CD4-positive, alpha-beta memory T cell (primary cell): Measurements from ENCODE around the gene COPG2. TPM values are rescaled to one million over a fixed set of nuclear protein-coding genes. Genes with fewer than 3 reads are reported as not detected.
"Not testable (repeated sequence)": the region's sequence is repeated elsewhere in the genome, so short reads cannot be mapped to it uniquely, and the experiment has no call there.

Experiments used
- CTCF ChIA-PET: fragments of 350-600 bp; sonication (Branson Sonifier 250); formaldehyde crosslinking; loops from one replicate; lab custom pipeline; 2021; ENCODE audit warnings: inconsistent platforms; ENCODE audit not compliant: partially characterized antibody; lab: Charles Lee
- POLR2A ChIA-PET: fragments of 350-600 bp; sonication (Branson Sonifier 250); formaldehyde crosslinking; loops from one replicate; lab custom pipeline; 2021; ENCODE audit not compliant: partially characterized antibody; lab: Charles Lee
- DNase-seq, 5 donors: peaks; one replicate each; pipeline versions ENCODE4 v3.0.0 to v3.0.0-alpha.2; 2020 to 2022; ENCODE audit warnings: mixed read lengths in 1 of 5
- H3K27ac ChIP-seq: one replicate; pipeline ENCODE4 v1.7.0; 2013; ENCODE audit warnings: low read depth, low read length
- H3K27me3 ChIP-seq: 2 replicates; pipeline ENCODE4 v1.7.0; 2013; ENCODE audit warnings: mild to moderate bottlenecking, low read length, moderate library complexity; ENCODE audit not compliant: insufficient read depth
- H3K36me3 ChIP-seq: 2 replicates; pipeline ENCODE4 v1.7.0; 2013; ENCODE audit warnings: mild to moderate bottlenecking, low read length, moderate library complexity; ENCODE audit not compliant: insufficient read depth
- H3K4me1 ChIP-seq: 2 replicates; pipeline ENCODE4 v1.7.0; 2013; ENCODE audit warnings: mild to moderate bottlenecking, low read length, moderate library complexity; ENCODE audit not compliant: insufficient read depth
- H3K4me3 ChIP-seq, 2 donors: one replicate each; pipeline ENCODE4 v1.7.0; 2013; ENCODE audit warnings: low read length in 2 of 2, mild to moderate bottlenecking in 1 of 2
- H3K9me3 ChIP-seq, 2 donors: one replicate each; pipeline ENCODE4 v1.7.0; 2013; ENCODE audit warnings: low read length in 2 of 2, control low read depth in 1 of 2; ENCODE audit not compliant: control insufficient read depth in 1 of 2
- H3K27ac Mint-ChIP-seq, 7 donors: one replicate each; pipeline ENCODE4 v1.8.0; 2020 to 2021; ENCODE audit warnings: mixed read lengths in 7 of 7, mild to moderate bottlenecking in 6 of 7, inconsistent platforms in 3 of 7, moderate library complexity in 3 of 7
- H3K27me3 Mint-ChIP-seq, 2 donors: one replicate each; pipeline ENCODE4 v1.8.0; 2020 to 2021; ENCODE audit warnings: mixed read lengths in 2 of 2
- H3K36me3 Mint-ChIP-seq, 2 donors: one replicate each; pipeline ENCODE4 v1.8.0; 2020 to 2021; ENCODE audit warnings: mixed read lengths in 2 of 2, inconsistent platforms in 1 of 2, mild to moderate bottlenecking in 1 of 2
- H3K4me1 Mint-ChIP-seq, 4 donors: one replicate each; pipeline ENCODE4 v1.8.0; 2020 to 2021; ENCODE audit warnings: mixed read lengths in 4 of 4, mild to moderate bottlenecking in 1 of 4
- H3K4me3 Mint-ChIP-seq, 8 donors: one replicate each; pipeline ENCODE4 v1.8.0; 2020 to 2021; ENCODE audit warnings: mixed read lengths in 8 of 8, mild to moderate bottlenecking in 7 of 8, moderate library complexity in 6 of 8, inconsistent platforms in 3 of 8
- H3K9me3 Mint-ChIP-seq, 8 donors: one replicate each; pipeline ENCODE4 v1.8.0; 2020 to 2021; ENCODE audit warnings: mixed read lengths in 8 of 8, mild to moderate bottlenecking in 5 of 8, inconsistent platforms in 3 of 8, moderate library complexity in 1 of 8
- intact Hi-C: fragments of 100-400 bp; cut with micrococcal nuclease; formaldehyde crosslinking; loops from one replicate; pipeline ENCODE4 v1.15.1; 2023
- polyA plus RNA-seq, 2 donors: library from polyadenylated mRNA; unstranded; fragments of 300-500 nt; fragmentation: Illumina TruSeq; gene quantifications; one replicate each; pipeline ENCODE4 v1.2.3, GENCODE V29; 2021
- total RNA-seq, 2 experiments: library from RNA; stranded (reverse); gene quantifications; one replicate each; pipeline ENCODE4 v1.2.3, GENCODE V29; 2021

COPG2 gene
- total and polyA plus RNA-seq, 4 experiments from 2014 or later, result 0.92 to 8.2 (median 4.9) TPM

- peaks cover 0 to 2% of the 10 kb centered on the region in 2 donors for H3K9me3 ChIP-seq
- intact Hi-C loops, result no loop called here
- H3K36me3 Mint-ChIP-seq, result peaks cover 13 to 22% of the 10 kb centered on the region in 2 donors
- no peaks in the 10 kb centered on the region for H3K4me1 ChIP-seq
- DNase-seq, result no peak
- no peak overlapping the region for H3K27ac Mint-ChIP-seq
- no peaks in the 10 kb centered on the region for H3K36me3 ChIP-seq
- no peak overlapping the region for H3K27ac ChIP-seq
- H3K27me3 ChIP-seq, result no peaks in the 10 kb centered on the region
- POLR2A ChIA-PET, result no interaction called here
- H3K27me3 Mint-ChIP-seq, result no peaks in the 10 kb centered on the region
- H3K4me3 Mint-ChIP-seq, result no peak overlapping the region
- CTCF ChIA-PET, result no interaction called here
- no peak overlapping the region for H3K4me3 ChIP-seq
- H3K4me1 Mint-ChIP-seq, result no peaks in the 10 kb centered on the region
- H3K9me3 Mint-ChIP-seq, result no peaks in the 10 kb centered on the region
Observed at GRCh38 chr7:130543487-130544010, 125.0 kb downstream of the COPG2 start.

DNA sequence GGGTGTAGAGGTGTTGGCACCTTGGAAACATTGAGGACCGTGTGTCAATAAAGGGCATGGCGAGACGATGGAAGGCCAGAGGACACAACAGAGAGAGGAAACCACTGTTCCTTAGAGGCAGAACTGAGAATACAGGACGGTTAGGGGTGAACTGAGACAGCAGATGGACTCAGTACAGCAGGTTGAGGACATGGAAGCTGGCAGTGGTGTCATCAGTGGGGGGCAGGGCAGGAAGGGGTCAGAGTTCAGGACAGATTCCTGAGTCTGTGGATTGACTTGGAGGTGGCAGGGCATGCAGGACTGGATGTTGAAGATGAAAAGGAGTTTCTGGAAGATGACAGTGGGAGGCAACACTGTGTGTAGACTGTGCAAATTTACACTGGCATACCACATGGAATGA, 126.3 kb downstream of the COPG2 start:
- intact Hi-C loops, H3K9me3 ChIP-seq, H3K36me3 ChIP-seq, H3K4me3 Mint-ChIP-seq, H3K4me1 Mint-ChIP-seq, H3K27ac Mint-ChIP-seq, H3K9me3 Mint-ChIP-seq, DNase-seq, CTCF ChIA-PET, POLR2A ChIA-PET, H3K27me3 ChIP-seq, H3K4me1 ChIP-seq, H3K27ac ChIP-seq, H3K27me3 Mint-ChIP-seq, H3K4me3 ChIP-seq: not testable (repeated sequence)
- peaks cover 9 to 18% of the 10 kb centered on the region in 2 donors for H3K36me3 Mint-ChIP-seq

GRCh38 chr7:130541287-130541686, 127.3 kb downstream of the COPG2 start:
- H3K4me3 ChIP-seq, H3K9me3 Mint-ChIP-seq, H3K4me1 Mint-ChIP-seq, H3K9me3 ChIP-seq, DNase-seq, intact Hi-C loops, H3K4me1 ChIP-seq, POLR2A ChIA-PET, H3K4me3 Mint-ChIP-seq, H3K27me3 Mint-ChIP-seq, CTCF ChIA-PET, H3K27ac ChIP-seq, H3K36me3 ChIP-seq, H3K27me3 ChIP-seq: not testable (repeated sequence)
- Mint-ChIP-seq H3K36me3 (peaks cover 8 to 12% of the 10 kb centered on the region in 2 donors), H3K27ac (peak overlapping the region in 2 of 7 donors; percentile 19 to 64)

DNA sequence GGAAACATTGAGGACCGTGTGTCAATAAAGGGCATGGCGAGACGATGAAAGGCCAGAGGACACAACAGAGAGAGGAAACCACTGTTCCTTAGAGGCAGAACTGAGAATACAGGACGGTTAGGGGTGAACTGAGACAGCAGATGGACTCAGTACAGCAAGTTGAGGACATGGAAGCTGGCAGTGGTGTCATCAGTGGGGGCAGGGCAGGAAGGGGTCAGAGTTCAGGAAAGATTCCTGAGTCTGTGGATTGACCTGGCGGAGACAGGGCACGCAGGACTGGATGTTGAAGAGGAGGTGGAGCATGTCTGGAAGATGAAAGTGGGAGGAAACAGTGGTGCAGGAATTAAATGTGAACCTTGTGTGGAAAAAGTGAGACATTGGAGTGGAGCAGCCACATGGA, 130.7 kb downstream of the COPG2 start:
- H3K36me3 ChIP-seq, POLR2A ChIA-PET, DNase-seq, H3K27ac Mint-ChIP-seq, H3K9me3 Mint-ChIP-seq, H3K36me3 Mint-ChIP-seq, H3K27me3 Mint-ChIP-seq, CTCF ChIA-PET, intact Hi-C loops, H3K4me1 Mint-ChIP-seq, H3K27ac ChIP-seq, H3K9me3 ChIP-seq, H3K4me3 Mint-ChIP-seq, H3K27me3 ChIP-seq, H3K4me3 ChIP-seq, H3K4me1 ChIP-seq: not testable (repeated sequence)

DNA sequence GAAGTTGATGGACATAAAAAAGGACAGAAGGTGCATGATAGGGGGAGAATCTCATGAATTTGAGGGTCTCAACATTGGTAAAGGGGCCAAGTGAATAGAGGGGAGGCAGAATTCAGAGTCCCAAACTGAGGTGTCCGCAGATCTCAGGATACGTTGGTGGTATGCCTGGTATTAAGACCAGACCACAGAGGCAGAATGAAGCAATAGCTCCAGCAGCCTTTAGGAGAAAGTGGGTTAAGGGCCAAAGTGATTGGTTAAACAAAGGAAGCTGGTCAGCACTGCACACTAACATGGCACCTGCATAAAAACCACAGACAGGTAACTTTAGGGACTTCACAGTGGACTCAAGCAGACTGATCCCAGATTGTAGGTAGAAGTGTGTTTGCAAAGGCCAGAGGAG, 139.1 kb downstream of the COPG2 start:
- H3K27me3 Mint-ChIP-seq, result no peaks in the 10 kb centered on the region

DNA sequence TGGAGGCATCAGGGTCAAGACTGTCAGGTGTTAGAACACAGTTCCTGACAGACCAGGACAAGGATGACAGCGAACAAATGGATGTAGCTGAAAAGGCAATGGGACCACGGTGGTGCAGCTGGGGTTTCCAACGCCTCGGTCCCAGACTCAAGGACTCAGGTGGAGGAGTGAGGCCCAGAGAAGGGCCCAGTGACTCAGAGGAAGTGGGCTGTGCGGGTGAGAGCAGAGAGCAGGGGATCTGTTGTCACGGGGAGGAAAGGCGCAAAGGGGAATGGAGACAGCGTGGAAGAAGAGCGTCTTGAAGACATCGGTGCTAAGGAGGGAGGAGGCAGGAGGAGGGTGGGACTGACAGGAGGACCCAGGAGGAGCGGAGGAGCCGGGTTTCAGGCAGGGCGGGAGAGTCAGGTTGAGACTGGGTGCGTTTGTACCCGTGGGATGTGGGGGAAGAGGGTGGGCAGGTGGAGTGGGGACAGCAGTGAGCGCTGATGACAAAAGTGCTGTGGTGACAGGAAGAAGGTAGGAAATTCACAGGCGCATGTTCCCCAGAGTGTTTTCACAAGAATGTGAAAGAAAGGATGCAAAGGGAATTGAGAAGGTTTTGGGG, 140.7 kb downstream of the COPG2 start:
- H3K4me1 Mint-ChIP-seq, H3K27me3 ChIP-seq, CTCF ChIA-PET, H3K4me3 Mint-ChIP-seq, DNase-seq, H3K36me3 ChIP-seq, H3K4me1 ChIP-seq, intact Hi-C loops, H3K27ac Mint-ChIP-seq, POLR2A ChIA-PET, H3K9me3 Mint-ChIP-seq, H3K27ac ChIP-seq, H3K27me3 Mint-ChIP-seq, H3K9me3 ChIP-seq, H3K4me3 ChIP-seq: not testable (repeated sequence)
- peaks cover 14 to 19% of the 10 kb centered on the region in 2 donors for H3K36me3 Mint-ChIP-seq

More for the DNA sequence above, 139.1 kb downstream of the COPG2 start:
- H3K4me3 ChIP-seq, result no peak overlapping the region
- H3K4me1 ChIP-seq, result no peaks in the 10 kb centered on the region
- DNase-seq, result peak in 1 of 5 donors; percentile 19
- CTCF ChIA-PET, result no interaction called here
- peak overlapping the region in 1 of 8 donors; percentile 27 for H3K4me3 Mint-ChIP-seq
- H3K9me3 ChIP-seq, result no peaks in the 10 kb centered on the region
- no peaks in the 10 kb centered on the region for H3K36me3 ChIP-seq
- H3K36me3 Mint-ChIP-seq, result peaks cover 14 to 19% of the 10 kb centered on the region in 2 donors
- no peaks in the 10 kb centered on the region for H3K9me3 Mint-ChIP-seq
- H3K27ac Mint-ChIP-seq, result peak overlapping the region in 2 of 7 donors; percentile 3 to 37
- intact Hi-C loops, result no loop called here
- no peak overlapping the region for H3K27ac ChIP-seq
- H3K27me3 ChIP-seq, result no peaks in the 10 kb centered on the region
- no peaks in the 10 kb centered on the region for H3K4me1 Mint-ChIP-seq
- POLR2A ChIA-PET, result no interaction called here

DNA sequence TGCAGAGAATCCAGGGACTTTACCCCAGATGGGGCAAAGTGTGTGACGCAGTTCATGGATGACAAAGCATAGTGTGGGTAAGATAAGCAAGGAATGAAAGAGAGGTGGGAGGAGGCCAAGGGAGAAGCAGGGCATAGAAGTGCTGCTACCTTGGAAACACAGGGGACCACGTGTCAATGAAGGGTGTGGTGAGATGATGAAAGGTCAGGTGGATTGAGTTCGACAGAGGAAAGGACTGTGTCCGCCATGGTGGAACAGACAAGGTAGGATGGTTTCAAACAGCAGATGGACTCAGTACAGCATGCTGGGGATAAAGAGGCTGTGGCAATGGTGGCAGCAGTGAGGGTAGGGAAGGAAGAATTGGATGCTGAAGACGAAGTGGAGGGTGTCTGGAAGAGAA, 143.9 kb downstream of the COPG2 start:
- H3K4me1 ChIP-seq, result no peaks in the 10 kb centered on the region
- H3K9me3 Mint-ChIP-seq, result no peaks in the 10 kb centered on the region
- H3K4me3 ChIP-seq, result no peak overlapping the region
- no peaks in the 10 kb centered on the region for H3K4me1 Mint-ChIP-seq
- POLR2A ChIA-PET, result no interaction called here
- no peak for DNase-seq
- no peak overlapping the region for H3K27ac ChIP-seq
- no peak overlapping the region for H3K27ac Mint-ChIP-seq
- no peaks in the 10 kb centered on the region for H3K9me3 ChIP-seq
- peaks cover 5 to 9% of the 10 kb centered on the region in 2 donors for H3K36me3 Mint-ChIP-seq
- H3K4me3 Mint-ChIP-seq, result no peak overlapping the region
- H3K36me3 ChIP-seq, result no peaks in the 10 kb centered on the region
- intact Hi-C loops, result no loop called here
- H3K27me3 Mint-ChIP-seq, result no peaks in the 10 kb centered on the region
- CTCF ChIA-PET, result no interaction called here
- no peaks in the 10 kb centered on the region for H3K27me3 ChIP-seq
